Central memory CD8-positive, alpha-beta T cell (primary cell): Measurements from ENCODE around the gene PLEKHA6.
"Not testable (repeated sequence)": the region's sequence is repeated elsewhere in the genome, so short reads cannot be mapped to it uniquely, and the experiment has no call there.

Experiments used
- ATAC-seq: fragments of 150-1000 bp; cut with Tn5 transposase; replicated peaks from 2 replicates; pipeline ENCODE4 v1.10.0; 2022; ENCODE audit warnings: mild to moderate bottlenecking, moderate FRiP score, moderate number of reproducible peaks; ENCODE audit not compliant: poor library complexity, severe bottlenecking; ENCODE audit errors: extremely low read depth
- DNase-seq, 2 donors: peaks; one replicate each; pipeline ENCODE4 v3.0.0; 2021; ENCODE audit warnings: low spot score in 2 of 2
- H3K27ac Mint-ChIP-seq: one replicate; pipeline ENCODE4 v1.8.0; 2022; ENCODE audit warnings: low read depth, mild to moderate bottlenecking, moderate library complexity, mixed read lengths
- H3K27me3 Mint-ChIP-seq: one replicate; pipeline ENCODE4 v1.8.0; 2022; ENCODE audit warnings: mixed read lengths
- H3K36me3 Mint-ChIP-seq: one replicate; pipeline ENCODE4 v1.8.0; 2022; ENCODE audit warnings: mild to moderate bottlenecking, moderate library complexity, mixed read lengths; ENCODE audit not compliant: insufficient read depth
- H3K4me1 Mint-ChIP-seq: one replicate; pipeline ENCODE4 v1.8.0; 2022; ENCODE audit warnings: mixed read lengths
- H3K4me3 Mint-ChIP-seq: one replicate; pipeline ENCODE4 v1.8.0; 2022; ENCODE audit warnings: mild to moderate bottlenecking, moderate library complexity, mixed read lengths
- H3K9me3 Mint-ChIP-seq: one replicate; pipeline ENCODE4 v1.8.0; 2022; ENCODE audit warnings: mixed read lengths

PLEKHA6 gene

DNA sequence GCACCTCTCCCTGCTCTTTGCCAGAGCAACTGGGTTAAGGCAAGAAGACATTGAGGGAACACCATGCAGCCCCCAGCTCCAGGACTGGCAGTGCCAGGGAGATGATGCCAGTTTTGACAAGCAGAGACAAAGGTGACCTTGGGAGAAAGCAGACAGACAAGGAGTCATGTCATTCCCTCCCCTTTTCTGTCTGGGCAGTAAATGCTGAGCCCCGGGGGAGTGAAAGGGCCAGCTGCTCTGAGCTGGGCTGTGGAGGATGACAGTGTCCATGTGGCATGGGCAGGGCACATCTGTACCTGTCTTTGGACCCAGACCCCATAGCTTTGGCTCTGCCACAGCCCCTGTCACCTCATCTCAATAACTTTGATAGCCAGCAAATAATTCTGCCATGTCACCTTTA, 24.2 kb downstream of the PLEKHA6 start:
- Mint-ChIP-seq H3K36me3 (no peaks in the 10 kb centered on the region), H3K4me3 (no peak overlapping the region), H3K9me3 (no peaks in the 10 kb centered on the region), H3K27me3 (peaks cover 27% of the 10 kb centered on the region), H3K4me1 (no peaks in the 10 kb centered on the region), H3K27ac (no peak overlapping the region)
- ATAC-seq (no peak), DNase-seq (no peak)

DNA sequence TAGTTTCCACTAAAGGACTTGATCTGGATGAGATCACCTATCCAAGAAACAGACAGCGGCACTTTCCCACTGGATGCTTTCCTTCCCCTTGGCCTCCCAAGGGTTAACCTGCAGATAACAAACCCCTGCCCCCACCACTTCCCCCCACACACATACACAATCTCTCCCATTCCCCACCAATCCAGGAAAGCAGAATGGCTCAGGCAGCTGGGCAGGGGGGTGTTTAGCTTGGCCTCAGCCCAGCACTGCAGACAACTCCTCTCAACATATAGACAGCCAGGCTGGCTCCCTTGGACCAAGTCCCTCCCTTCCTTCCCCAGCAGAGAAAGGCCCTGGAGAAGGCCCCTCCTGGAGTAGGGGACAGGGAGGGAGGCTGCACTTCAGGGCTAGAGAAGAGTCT, 24.6 kb downstream of the PLEKHA6 start:
- H3K9me3 Mint-ChIP-seq = no peaks in the 10 kb centered on the region
- peaks cover 27% of the 10 kb centered on the region for H3K27me3 Mint-ChIP-seq
- no peak overlapping the region for H3K27ac Mint-ChIP-seq
- DNase-seq (no peak), ATAC-seq (no peak)
- no peaks in the 10 kb centered on the region for H3K36me3 Mint-ChIP-seq
- no peak overlapping the region for H3K4me3 Mint-ChIP-seq
- H3K4me1 Mint-ChIP-seq = no peaks in the 10 kb centered on the region

DNA sequence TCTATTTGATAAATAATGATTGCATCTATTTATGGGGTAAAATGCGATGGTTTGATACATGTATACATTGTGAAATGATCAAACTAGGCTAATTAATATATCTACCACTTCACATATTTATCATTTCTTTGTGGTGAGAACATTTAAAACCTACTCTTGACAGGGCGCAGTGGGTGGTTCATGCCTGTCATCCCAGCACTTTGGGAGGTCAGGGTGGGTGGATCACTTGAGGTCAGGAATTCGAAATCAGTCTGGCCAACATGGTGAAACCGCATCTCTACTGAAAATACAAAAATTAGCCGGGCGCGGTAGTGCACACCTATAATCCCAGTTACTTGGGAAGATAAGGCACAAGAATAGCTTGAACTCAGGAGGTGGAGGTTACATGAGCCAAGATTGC, 25.3 kb downstream of the PLEKHA6 start:
- no peak overlapping the region for H3K4me3 Mint-ChIP-seq
- no peaks in the 10 kb centered on the region for H3K36me3 Mint-ChIP-seq
- no peaks in the 10 kb centered on the region for H3K9me3 Mint-ChIP-seq
- H3K27ac Mint-ChIP-seq = no peak overlapping the region
- no peak for DNase-seq
- H3K4me1 Mint-ChIP-seq = no peaks in the 10 kb centered on the region
- H3K27me3 Mint-ChIP-seq = peaks cover 31% of the 10 kb centered on the region
- ATAC-seq = no peak

DNA sequence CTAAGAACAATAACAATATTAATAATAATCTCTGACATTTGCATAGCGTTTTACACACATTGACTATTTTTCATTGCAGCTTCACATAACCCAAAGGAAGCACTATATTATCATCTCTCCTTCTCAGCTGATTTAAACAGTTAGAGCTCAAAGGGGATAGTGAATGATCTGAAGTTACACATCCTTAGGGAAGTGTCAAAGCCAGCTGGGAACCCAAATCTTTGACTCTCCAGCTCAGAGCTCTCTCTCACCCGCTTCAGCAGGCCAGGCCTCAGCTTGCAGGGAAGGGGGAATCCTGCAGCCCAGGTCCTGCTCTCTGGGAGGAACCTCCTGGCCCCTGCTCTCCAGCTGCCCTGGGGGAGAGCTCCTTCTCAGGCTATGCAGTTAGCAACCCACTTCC, 26.3 kb downstream of the PLEKHA6 start:
- no peaks in the 10 kb centered on the region for H3K4me1 Mint-ChIP-seq
- no peaks in the 10 kb centered on the region for H3K36me3 Mint-ChIP-seq
- no peak for ATAC-seq
- peaks cover 40% of the 10 kb centered on the region for H3K27me3 Mint-ChIP-seq
- H3K27ac Mint-ChIP-seq = no peak overlapping the region
- no peaks in the 10 kb centered on the region for H3K9me3 Mint-ChIP-seq
- DNase-seq = no peak
- H3K4me3 Mint-ChIP-seq = no peak overlapping the region

DNA sequence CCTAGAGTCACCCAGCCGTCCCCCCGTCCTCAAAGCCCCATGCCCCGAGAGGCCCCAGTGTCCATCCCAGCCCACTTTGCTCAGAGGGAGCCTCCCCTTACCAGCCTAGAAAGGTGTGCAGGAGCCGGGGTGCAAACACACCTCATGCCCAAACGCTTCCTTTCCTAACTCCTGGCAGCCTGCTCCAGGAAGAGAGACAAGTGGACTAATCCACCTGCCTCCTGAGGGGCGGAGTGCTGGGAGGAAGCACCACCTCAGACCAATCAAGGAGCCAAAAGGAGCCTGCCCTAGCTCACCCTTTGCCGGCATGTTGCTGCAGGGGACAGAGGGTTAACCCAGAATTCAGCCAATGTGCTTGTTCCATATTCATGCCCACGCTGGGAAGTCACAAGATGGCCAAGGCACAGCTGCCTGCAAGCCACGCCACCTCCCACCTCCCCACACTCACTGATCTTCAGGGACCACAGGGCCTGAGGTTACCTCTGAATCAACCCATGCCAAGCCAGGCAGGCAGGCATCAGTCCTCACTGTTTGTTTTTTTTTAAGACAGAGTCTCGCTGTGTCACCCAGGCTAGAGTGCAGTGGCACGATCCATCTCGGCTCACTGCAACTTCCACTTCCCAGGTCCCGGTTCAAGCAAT, 27.8 kb downstream of the PLEKHA6 start:
- H3K36me3 Mint-ChIP-seq = no peaks in the 10 kb centered on the region
- ATAC-seq = no peak
- no peaks in the 10 kb centered on the region for H3K9me3 Mint-ChIP-seq
- H3K4me3 Mint-ChIP-seq = no peak overlapping the region
- no peaks in the 10 kb centered on the region for H3K4me1 Mint-ChIP-seq
- no peak for DNase-seq
- no peak overlapping the region for H3K27ac Mint-ChIP-seq
- peaks cover 40% of the 10 kb centered on the region for H3K27me3 Mint-ChIP-seq

DNA sequence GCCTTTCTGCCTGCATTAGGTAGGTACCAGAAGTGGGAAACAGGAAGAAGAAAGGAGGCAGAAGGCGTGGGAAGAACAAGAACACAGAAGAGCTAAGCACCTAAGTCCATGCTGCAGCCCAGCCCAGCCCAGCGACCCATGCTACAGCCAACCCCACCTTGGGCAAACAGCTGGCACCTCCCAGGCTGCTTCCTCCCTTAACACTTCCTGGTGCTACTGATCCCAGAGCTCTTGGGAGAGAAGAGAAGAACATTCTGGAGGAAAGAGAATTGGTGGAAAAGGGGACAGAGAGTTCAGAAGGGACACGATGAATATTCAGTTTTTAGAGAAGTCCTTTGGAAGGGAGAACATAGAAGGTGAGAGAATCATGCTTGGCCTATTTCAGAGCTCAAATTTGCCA, 28.5 kb downstream of the PLEKHA6 start:
- Mint-ChIP-seq H3K27ac (no peak overlapping the region), H3K27me3 (peaks cover 40% of the 10 kb centered on the region), H3K36me3 (no peaks in the 10 kb centered on the region), H3K4me1 (no peaks in the 10 kb centered on the region), H3K9me3 (no peaks in the 10 kb centered on the region), H3K4me3 (no peak overlapping the region)
- ATAC-seq (no peak), DNase-seq (no peak)

DNA sequence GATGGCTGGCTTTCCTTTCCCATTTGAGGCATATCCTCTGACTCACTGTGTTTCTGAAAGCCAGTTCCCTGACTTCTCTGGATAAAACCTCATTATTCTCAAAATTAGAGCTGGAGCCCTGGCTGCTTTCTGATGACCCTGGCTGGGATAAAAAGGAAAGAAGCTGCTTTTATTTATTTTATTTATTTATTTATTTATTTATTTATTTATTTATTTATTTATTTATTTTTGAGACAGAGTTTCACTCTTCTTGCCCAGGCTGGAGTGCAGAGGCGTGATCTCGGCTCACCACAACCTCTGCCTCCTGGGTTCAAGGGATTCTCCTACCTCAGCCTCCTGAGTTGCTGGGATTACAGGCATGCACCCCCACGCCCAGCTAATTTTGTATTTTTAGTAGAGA, 31.9 kb downstream of the PLEKHA6 start:
- not testable (repeated sequence) for ATAC-seq, H3K27ac Mint-ChIP-seq, H3K36me3 Mint-ChIP-seq, DNase-seq, H3K4me3 Mint-ChIP-seq, H3K9me3 Mint-ChIP-seq, H3K4me1 Mint-ChIP-seq
- H3K27me3 Mint-ChIP-seq = peaks cover 28% of the 10 kb centered on the region

DNA sequence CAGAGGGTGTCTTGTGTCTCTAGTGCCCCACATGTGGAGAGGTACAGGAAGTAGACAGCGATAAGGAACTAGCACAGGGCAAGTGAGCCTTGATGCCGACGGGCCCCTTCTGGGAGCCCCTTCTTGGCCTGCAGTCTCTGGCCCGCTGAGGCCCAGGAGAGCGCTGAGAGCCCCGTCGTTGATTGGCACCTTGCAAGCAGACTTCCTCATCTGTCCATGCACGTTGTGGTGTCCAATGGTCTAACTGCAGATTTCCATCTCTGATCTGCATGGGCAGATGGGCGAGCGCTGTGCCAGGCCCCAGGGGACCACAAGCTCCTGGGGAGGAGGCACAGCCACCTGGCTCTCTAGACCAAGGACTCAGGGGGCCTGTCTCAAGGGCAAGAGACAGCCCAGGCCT, 32.4 kb downstream of the PLEKHA6 start:
- DNase-seq (no peak), ATAC-seq (no peak)
- H3K9me3 Mint-ChIP-seq = no peaks in the 10 kb centered on the region
- H3K36me3 Mint-ChIP-seq = no peaks in the 10 kb centered on the region
- peaks cover 24% of the 10 kb centered on the region for H3K27me3 Mint-ChIP-seq
- H3K4me3 Mint-ChIP-seq = no peak overlapping the region
- no peaks in the 10 kb centered on the region for H3K4me1 Mint-ChIP-seq
- no peak overlapping the region for H3K27ac Mint-ChIP-seq

DNA sequence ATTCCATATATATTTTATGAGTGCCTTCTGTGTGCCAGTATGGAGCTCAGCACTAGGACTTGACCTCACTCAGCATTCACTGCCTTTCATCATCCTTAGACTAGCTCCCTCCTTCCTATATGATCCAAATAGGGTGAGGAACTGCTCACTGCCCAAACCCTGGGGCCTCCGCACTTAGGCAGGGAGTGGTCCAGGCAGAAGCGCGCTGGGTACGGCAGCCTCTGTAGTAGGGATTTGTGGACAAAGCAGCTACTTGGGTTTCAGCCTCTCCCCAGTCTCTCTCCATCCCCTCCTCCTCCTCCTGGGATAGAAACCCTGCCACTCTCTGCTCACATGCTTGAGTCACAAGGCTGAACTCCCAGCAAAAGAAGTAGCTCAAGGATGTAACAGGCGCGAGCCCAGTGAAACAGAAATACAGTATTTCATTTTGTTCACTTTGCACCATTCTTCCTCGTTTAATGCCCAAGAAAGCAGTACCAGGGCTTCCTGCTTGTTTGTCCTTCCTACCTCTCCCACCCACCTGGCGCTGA, 32.9 kb downstream of the PLEKHA6 start:
- DNase-seq (no peak), ATAC-seq (no peak)
- peaks cover 23% of the 10 kb centered on the region for H3K27me3 Mint-ChIP-seq
- H3K27ac Mint-ChIP-seq = no peak overlapping the region
- no peaks in the 10 kb centered on the region for H3K9me3 Mint-ChIP-seq
- H3K4me1 Mint-ChIP-seq = no peaks in the 10 kb centered on the region
- no peak overlapping the region for H3K4me3 Mint-ChIP-seq
- H3K36me3 Mint-ChIP-seq = no peaks in the 10 kb centered on the region

DNA sequence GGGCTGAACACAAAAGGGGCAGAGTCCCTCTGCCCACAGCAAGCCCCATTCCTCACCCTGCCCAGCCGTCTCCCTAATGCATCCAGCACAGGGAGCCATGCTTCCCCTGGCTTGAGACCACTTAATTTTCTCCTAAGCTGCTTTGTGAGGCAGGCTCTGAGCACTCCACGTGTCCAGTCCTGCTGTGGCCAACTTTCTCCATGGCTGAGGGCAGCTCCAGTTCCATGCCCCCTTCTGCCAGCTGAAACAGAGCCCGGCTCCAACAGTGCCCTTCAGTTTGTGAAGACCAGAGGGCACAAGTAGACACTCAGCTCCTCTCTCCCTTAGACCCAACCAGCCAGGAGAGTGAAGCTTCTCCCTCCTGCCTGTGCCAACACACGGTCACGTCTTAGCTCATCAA, 33.8 kb downstream of the PLEKHA6 start:
- DNase-seq (no peak), ATAC-seq (no peak)
- no peaks in the 10 kb centered on the region for H3K4me1 Mint-ChIP-seq
- H3K36me3 Mint-ChIP-seq = no peaks in the 10 kb centered on the region
- H3K27ac Mint-ChIP-seq = no peak overlapping the region
- peaks cover 15% of the 10 kb centered on the region for H3K27me3 Mint-ChIP-seq
- no peaks in the 10 kb centered on the region for H3K9me3 Mint-ChIP-seq
- no peak overlapping the region for H3K4me3 Mint-ChIP-seq

DNA sequence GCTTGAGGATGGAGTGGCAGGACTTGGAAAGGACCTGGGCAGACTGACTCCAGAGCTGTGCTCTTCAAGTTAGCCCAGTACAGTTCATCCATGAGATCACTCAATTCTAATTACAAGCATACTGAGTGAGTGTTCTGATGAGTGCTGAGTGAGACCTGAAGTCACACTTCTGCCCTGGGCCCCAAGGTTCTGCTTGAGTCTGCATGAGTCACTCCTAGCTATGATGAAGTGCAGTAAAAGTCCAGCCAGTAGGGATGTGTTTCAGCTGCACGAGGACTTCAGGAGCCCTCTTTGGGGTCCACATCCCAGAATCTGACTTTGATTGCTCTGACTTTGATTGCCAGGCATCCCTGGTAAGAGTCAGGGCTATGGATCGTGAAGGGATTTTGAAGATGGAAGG, 35.8 kb downstream of the PLEKHA6 start:
- H3K27ac Mint-ChIP-seq = no peak overlapping the region
- peaks cover 25% of the 10 kb centered on the region for H3K27me3 Mint-ChIP-seq
- no peaks in the 10 kb centered on the region for H3K9me3 Mint-ChIP-seq
- no peaks in the 10 kb centered on the region for H3K4me1 Mint-ChIP-seq
- no peak overlapping the region for H3K4me3 Mint-ChIP-seq
- H3K36me3 Mint-ChIP-seq = no peaks in the 10 kb centered on the region
- no peak for DNase-seq
- no peak for ATAC-seq

DNA sequence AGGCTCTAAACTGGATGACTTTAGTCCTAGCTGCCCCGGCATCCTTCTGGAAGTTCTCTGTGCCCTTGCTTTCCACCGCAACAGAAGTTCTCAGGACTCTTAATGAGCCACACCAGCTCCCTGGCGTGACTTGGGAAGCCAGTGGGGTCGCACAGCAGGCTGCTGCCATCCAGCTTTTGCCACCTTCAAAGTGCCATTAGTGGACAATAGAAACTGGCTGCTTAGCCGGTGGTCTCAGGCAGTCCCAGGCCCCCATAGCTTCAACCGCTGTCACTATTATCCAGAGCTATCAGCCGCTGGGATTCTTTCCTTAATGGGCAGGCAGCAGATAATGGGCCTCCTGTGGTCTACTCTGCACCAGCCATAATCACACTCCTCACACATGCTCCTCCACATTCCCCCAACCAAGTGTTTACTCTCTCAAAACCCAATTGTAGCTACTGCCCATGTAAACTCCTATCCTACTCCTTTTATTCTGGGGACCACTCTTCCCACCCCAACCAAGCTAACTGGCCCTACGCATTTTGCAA, 37.3 kb downstream of the PLEKHA6 start:
- Mint-ChIP-seq H3K27ac (no peak overlapping the region), H3K9me3 (no peaks in the 10 kb centered on the region), H3K4me3 (no peak overlapping the region), H3K36me3 (no peaks in the 10 kb centered on the region), H3K4me1 (no peaks in the 10 kb centered on the region), H3K27me3 (peaks cover 26% of the 10 kb centered on the region)
- no peak for ATAC-seq
- DNase-seq = no peak

DNA sequence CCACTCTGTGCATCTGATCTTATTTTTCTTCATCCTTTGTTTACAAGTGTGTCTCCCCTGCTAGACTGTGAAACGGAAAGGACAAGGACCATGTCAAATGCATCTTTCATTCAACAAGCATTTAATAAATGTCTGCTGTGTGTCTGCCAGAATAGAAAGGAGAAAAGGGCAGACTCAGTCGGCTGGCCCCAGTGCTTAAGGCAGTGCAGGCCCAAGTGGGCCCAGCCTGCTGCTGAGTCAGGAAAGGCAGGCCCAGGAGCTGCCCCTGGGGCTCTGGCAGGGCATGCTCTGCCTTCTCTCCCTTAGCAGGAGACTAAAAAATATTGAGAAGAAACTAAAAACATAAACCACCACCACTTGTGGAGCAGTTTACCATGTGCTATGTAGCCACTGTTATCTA, 38.1 kb downstream of the PLEKHA6 start:
- Mint-ChIP-seq H3K4me1 (no peaks in the 10 kb centered on the region), H3K27me3 (peaks cover 26% of the 10 kb centered on the region), H3K9me3 (no peaks in the 10 kb centered on the region), H3K36me3 (no peaks in the 10 kb centered on the region), H3K4me3 (no peak overlapping the region), H3K27ac (no peak overlapping the region)
- no peak for ATAC-seq
- no peak for DNase-seq
